Measurements from ENCODE around the gene PSMC6.
A peak's percentile ranks its signal among the peaks of the same experiment; 100 is the strongest.
"Not testable (repeated sequence)": the region's sequence is repeated elsewhere in the genome, so short reads cannot be mapped to it uniquely, and the experiment has no call there.

PSMC6 gene

GRCh38 chr14:52723514-52724359 lies 16.7 kb downstream of the PSMC6 start:
- Mint-ChIP-seq H3K36me3 (ENCODE audit: low read depth) (peaks cover 79% of the 10 kb centered on the region), H3K27me3 (ENCODE audit: low read depth, poor library complexity) (no peaks in the 10 kb centered on the region), H3K4me1 (no peaks in the 10 kb centered on the region), H3K27ac (no peak overlapping the region), H3K4me3 (no peak overlapping the region), H3K9me3 (no peaks in the 10 kb centered on the region)
- DNase-seq = no peak
- no peak for TF ChIP-seq CTCF (IDR thresholded peaks at IDR 0.05)

GRCh38 chr14:52724360-52724644 lies 17.3 kb downstream of the PSMC6 start:
- Mint-ChIP-seq H3K36me3 (ENCODE audit: low read depth) (peaks cover 74% of the 10 kb centered on the region), H3K27me3 (ENCODE audit: low read depth, poor library complexity) (no peaks in the 10 kb centered on the region), H3K4me1 (no peaks in the 10 kb centered on the region), H3K9me3 (no peaks in the 10 kb centered on the region), H3K4me3 (no peak overlapping the region), H3K27ac (no peak overlapping the region)
- TF ChIP-seq CTCF (IDR thresholded peaks at IDR 0.05) = no peak
- DNase-seq = no peak

- not testable (repeated sequence) for H3K27me3 Mint-ChIP-seq (ENCODE audit: low read depth, poor library complexity); H3K27ac Mint-ChIP-seq; H3K4me3 Mint-ChIP-seq; H3K9me3 Mint-ChIP-seq; DNase-seq
- peaks cover 14% of the 10 kb centered on the region for H3K4me1 Mint-ChIP-seq
- peaks cover 62% of the 10 kb centered on the region for H3K36me3 Mint-ChIP-seq (ENCODE audit: low read depth)
Measured at GRCh38 chr14:52727509-52727908, 20.5 kb downstream of the PSMC6 start.

- DNase-seq; H3K27me3 Mint-ChIP-seq (ENCODE audit: low read depth, poor library complexity); H3K27ac Mint-ChIP-seq: not testable (repeated sequence)
- Mint-ChIP-seq H3K9me3 (peaks cover 14% of the 10 kb centered on the region), H3K36me3 (ENCODE audit: low read depth) (peaks cover 65% of the 10 kb centered on the region), H3K4me3 (peak overlapping the region; percentile 58), H3K4me1 (peaks cover 27% of the 10 kb centered on the region)
Measured at GRCh38 chr14:52729035-52729434, 22.0 kb downstream of the PSMC6 start.

GRCh38 chr14:52729585-52729924 lies 22.6 kb downstream of the PSMC6 start:
- TF ChIP-seq CTCF (IDR thresholded peaks at IDR 0.05) = no peak
- H3K27me3 Mint-ChIP-seq (ENCODE audit: low read depth, poor library complexity) = no peaks in the 10 kb centered on the region
- peak overlapping the region; percentile 97 for H3K27ac Mint-ChIP-seq
- H3K4me1 Mint-ChIP-seq = peaks cover 32% of the 10 kb centered on the region
- DNase-seq = no peak
- peaks cover 68% of the 10 kb centered on the region for H3K36me3 Mint-ChIP-seq (ENCODE audit: low read depth)
- peak overlapping the region; percentile 99 for H3K4me3 Mint-ChIP-seq
- peaks cover 19% of the 10 kb centered on the region for H3K9me3 Mint-ChIP-seq

GRCh38 chr14:52729925-52730708 lies 23.1 kb downstream of the PSMC6 start, which contains the start of gene STYX:
Gene STYX (plus strand): TSS chr14:52730166. CDS start chr14:52730475, 309 bp downstream.
- H3K36me3 Mint-ChIP-seq (ENCODE audit: low read depth) = peaks cover 67% of the 10 kb centered on the region
- peaks cover 19% of the 10 kb centered on the region for H3K9me3 Mint-ChIP-seq
- TF ChIP-seq CTCF (IDR thresholded peaks at IDR 0.05) = no peak

More at GRCh38 chr14:52729925-52730708, 23.1 kb downstream of the PSMC6 start, which contains the start of gene STYX:
- Mint-ChIP-seq H3K4me1 (peaks cover 32% of the 10 kb centered on the region), H3K27ac (peak within 1 kb of the TSS; percentile 98), H3K27me3 (ENCODE audit: low read depth, poor library complexity) (no peaks in the 10 kb centered on the region), H3K4me3 (peak within 1 kb of the TSS; percentile 99)
- peak; percentile 100 for DNase-seq
